Mesendoderm (in vitro differentiated cells): ENCODE data around the gene AFG3L2.

ENCODE experiments used
- DNase-seq: peaks from one replicate; pipeline ENCODE4 v3.0.0; 2013
- H2AK5ac ChIP-seq: 2 replicates; pipeline ENCODE4 v1.6.1; 2013; ENCODE audit warnings: low read length, inconsistent platforms
- H2BK120ac ChIP-seq: 2 replicates; pipeline ENCODE4 v1.6.1; 2013; ENCODE audit warnings: low read depth, mild to moderate bottlenecking, low read length, moderate library complexity, mixed read lengths
- H2BK15ac ChIP-seq: replicated peaks from 2 replicates; pipeline ENCODE4 v1.6.1; 2013; ENCODE audit warnings: low read depth, mild to moderate bottlenecking, moderate library complexity
- H2BK5ac ChIP-seq: 2 replicates; pipeline ENCODE4 v1.6.1; 2013; ENCODE audit warnings: low read length, inconsistent platforms
- H3K18ac ChIP-seq: 2 replicates; pipeline ENCODE4 v1.6.1; 2013; ENCODE audit warnings: mild to moderate bottlenecking, low read length, mixed read lengths
- H3K23ac ChIP-seq: one replicate; pipeline ENCODE4 v1.6.1; 2013; ENCODE audit warnings: low read length
- H3K27ac ChIP-seq: 2 replicates; pipeline ENCODE4 v1.5.1; 2013; ENCODE audit warnings: low read depth, mild to moderate bottlenecking, inconsistent platforms, low read length, moderate library complexity
- H3K27me3 ChIP-seq: 2 replicates; pipeline ENCODE4 v1.6.1; 2013; ENCODE audit warnings: low read length, control low read depth, mild to moderate bottlenecking, inconsistent platforms; ENCODE audit not compliant: insufficient read depth, poor library complexity
- H3K36me3 ChIP-seq: 2 replicates; pipeline ENCODE4 v1.6.1; 2013; ENCODE audit warnings: low read length, inconsistent platforms; ENCODE audit not compliant: control insufficient read depth, insufficient read depth
- H3K4ac ChIP-seq: one replicate; pipeline ENCODE4 v1.6.1; 2013; ENCODE audit warnings: low read depth, mild to moderate bottlenecking, low read length, moderate library complexity
- H3K4me1 ChIP-seq: 2 replicates; pipeline ENCODE4 v1.6.1; 2013; ENCODE audit warnings: low read depth, low read length, inconsistent platforms; ENCODE audit not compliant: control insufficient read depth
- H3K4me2 ChIP-seq: 2 replicates; pipeline ENCODE4 v1.6.1; 2013; ENCODE audit warnings: low read length
- H3K4me3 ChIP-seq: 2 replicates; pipeline ENCODE4 v1.5.1; 2013; ENCODE audit warnings: mild to moderate bottlenecking, low read length
- H3K56ac ChIP-seq: one replicate; pipeline ENCODE4 v1.6.1; 2013; ENCODE audit warnings: low read length
- H3K79me1 ChIP-seq: 2 replicates; pipeline ENCODE4 v1.6.1; 2013; ENCODE audit warnings: low read length, inconsistent platforms
- H3K79me2 ChIP-seq: 2 replicates; pipeline ENCODE4 v1.6.1; 2013; ENCODE audit warnings: mild to moderate bottlenecking, low read length; ENCODE audit not compliant: control insufficient read depth, insufficient read depth
- H3K9ac ChIP-seq: 2 replicates; pipeline ENCODE4 v1.6.1; 2013; ENCODE audit warnings: low read length, inconsistent platforms
- H4K5ac ChIP-seq: one replicate; pipeline ENCODE4 v1.6.1; 2013; ENCODE audit warnings: low read length
- H4K8ac ChIP-seq: one replicate; pipeline ENCODE4 v1.6.1; 2013; ENCODE audit warnings: low read depth, mild to moderate bottlenecking, control low read depth, low read length, moderate library complexity
- WGBS: extraction: QIAGEN DNeasy Blood & Tissue Kit; methylation state at CpG from one replicate; pipeline ENCODE4 v1.1.7; 2013; ENCODE audit warnings: low lambda C conversion rate, missing lambda C conversion rate; ENCODE audit not compliant: insufficient coverage; ENCODE audit errors: extremely low coverage; 5-methylcytosine and 5-hydroxymethylcytosine counted together

The AFG3L2 gene

GRCh38 chr18:12410081-12410481 lies 33.1 kb upstream of the AFG3L2 start:
- Histone ChIP-seq H3K4me1 (peaks cover 4% of the 10 kb centered on the region), H3K56ac (no peak overlapping the region), H3K9ac (no peak overlapping the region), H3K36me3 (no peaks in the 10 kb centered on the region), H4K8ac (no peak overlapping the region), H3K18ac (no peak overlapping the region), H3K27me3 (peaks cover 2% of the 10 kb centered on the region), H2BK5ac (no peak overlapping the region), H2BK15ac (no peak overlapping the region), H3K27ac (no peak overlapping the region), H4K5ac (no peak overlapping the region), H3K4me3 (no peak overlapping the region), H3K23ac (no peak overlapping the region), H3K4me2 (no peak overlapping the region), H3K79me2 (peaks cover 3% of the 10 kb centered on the region), H2AK5ac (no peak overlapping the region), H2BK120ac (no peak overlapping the region), H3K4ac (no peak overlapping the region), H3K79me1 (peaks cover 11% of the 10 kb centered on the region)
- DNase-seq: no peak
- WGBS: no CpG with 5 or more reads among the region's 9 CpGs

DNA sequence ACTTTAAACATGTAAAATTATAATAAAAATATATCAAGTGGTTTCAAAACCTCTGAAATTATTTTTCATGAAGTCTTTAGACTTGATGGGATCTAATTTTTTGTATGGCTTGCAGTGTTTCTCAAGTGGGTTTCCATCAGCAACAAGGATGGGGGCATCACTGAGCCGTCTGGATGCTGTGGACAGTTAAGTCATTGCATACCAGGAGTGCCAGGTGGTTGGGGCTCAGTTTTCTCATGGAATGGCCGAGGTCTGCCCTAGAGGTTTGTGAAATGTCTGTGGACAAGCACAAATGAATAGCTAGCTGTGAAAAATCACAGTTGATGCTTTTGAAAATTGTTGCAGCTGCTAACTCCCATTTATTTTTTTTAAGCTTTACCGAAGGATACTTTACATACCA lies 32.4 kb upstream of the AFG3L2 start:
- Histone ChIP-seq H3K56ac (no peak overlapping the region), H3K27ac (no peak overlapping the region), H2AK5ac (no peak overlapping the region), H4K8ac (no peak overlapping the region), H3K23ac (no peak overlapping the region), H3K4me1 (peaks cover 4% of the 10 kb centered on the region), H3K4ac (no peak overlapping the region), H3K36me3 (no peaks in the 10 kb centered on the region), H3K27me3 (peaks cover 2% of the 10 kb centered on the region), H3K9ac (no peak overlapping the region), H3K4me2 (no peak overlapping the region), H3K18ac (no peak overlapping the region), H3K4me3 (no peak overlapping the region), H4K5ac (no peak overlapping the region), H3K79me1 (peaks cover 11% of the 10 kb centered on the region), H2BK15ac (no peak overlapping the region), H3K79me2 (peaks cover 3% of the 10 kb centered on the region), H2BK120ac (no peak overlapping the region), H2BK5ac (no peak overlapping the region)
- DNase-seq: peak; percentile 29
- WGBS: no CpG with 5 or more reads among the region's 3 CpGs

DNA sequence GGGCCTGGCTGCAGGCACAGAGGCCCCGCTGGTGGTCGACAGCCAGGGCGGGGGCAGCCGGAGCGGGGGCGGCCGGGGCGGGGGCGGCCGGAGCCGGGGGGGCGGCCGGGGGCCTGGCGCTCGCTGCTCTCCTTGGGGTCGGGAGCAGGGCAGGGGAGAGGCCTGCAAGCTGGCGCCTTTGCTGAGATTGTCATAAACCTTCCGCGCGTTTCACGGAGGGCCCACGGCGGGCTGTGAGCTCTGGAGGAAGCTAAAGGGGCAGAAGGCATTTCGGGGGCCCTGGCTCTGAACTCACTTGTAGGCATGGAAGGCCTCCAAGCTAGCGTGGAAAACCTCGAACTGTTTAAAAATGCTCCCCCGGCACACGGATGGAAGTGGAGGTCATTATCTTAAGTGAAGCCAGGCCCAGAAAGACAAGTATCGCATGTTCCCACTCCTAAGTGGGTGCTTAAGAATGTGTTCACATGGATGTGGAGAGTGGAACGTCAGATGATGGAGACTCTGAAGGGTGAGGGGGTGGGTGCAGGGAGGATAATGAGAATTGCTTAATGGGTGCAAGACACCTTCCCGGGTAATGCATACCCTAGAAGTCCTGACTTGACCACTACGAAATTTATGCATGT lies 31.3 kb upstream of the AFG3L2 start:
- H3K4me1 ChIP-seq: peaks cover 4% of the 10 kb centered on the region
- H2AK5ac ChIP-seq: peak overlapping the region; percentile 37
- peak overlapping the region; percentile 90 for H3K56ac ChIP-seq
- H2BK5ac ChIP-seq: no peak overlapping the region
- peak overlapping the region; percentile 42 for H3K27ac ChIP-seq
- H3K27me3 ChIP-seq: peaks cover 2% of the 10 kb centered on the region
- H4K8ac ChIP-seq: peak overlapping the region; percentile 98
- H3K36me3 ChIP-seq: no peaks in the 10 kb centered on the region
- DNase-seq: peak; percentile 28
- peak overlapping the region; percentile 100 for H3K18ac ChIP-seq
- H2BK120ac ChIP-seq: peak overlapping the region; percentile 69
- peak overlapping the region; percentile 95 for H3K4ac ChIP-seq
- peak overlapping the region; percentile 93 for H3K4me2 ChIP-seq
- H4K5ac ChIP-seq: no peak overlapping the region
- peak overlapping the region; percentile 63 for H3K4me3 ChIP-seq
- peaks cover 11% of the 10 kb centered on the region for H3K79me1 ChIP-seq
- H2BK15ac ChIP-seq: peak overlapping the region; percentile 8
- H3K23ac ChIP-seq: peak overlapping the region; percentile 15
- WGBS: no CpG with 5 or more reads among the region's 32 CpGs
- peak overlapping the region; percentile 81 for H3K9ac ChIP-seq
- H3K79me2 ChIP-seq: peaks cover 3% of the 10 kb centered on the region

- Histone ChIP-seq H3K9ac (no peak overlapping the region), H3K23ac (no peak overlapping the region), H3K27ac (no peak overlapping the region), H2AK5ac (no peak overlapping the region), H3K18ac (no peak overlapping the region), H3K27me3 (peaks cover 2% of the 10 kb centered on the region), H2BK15ac (no peak overlapping the region), H3K36me3 (no peaks in the 10 kb centered on the region), H4K8ac (no peak overlapping the region), H3K79me1 (peaks cover 10% of the 10 kb centered on the region), H3K4me3 (no peak overlapping the region), H2BK120ac (no peak overlapping the region), H3K79me2 (peaks cover 3% of the 10 kb centered on the region), H3K4me1 (peaks cover 4% of the 10 kb centered on the region), H2BK5ac (no peak overlapping the region), H3K56ac (no peak overlapping the region), H3K4me2 (no peak overlapping the region), H3K4ac (no peak overlapping the region), H4K5ac (no peak overlapping the region)
- no CpG with 5 or more reads among the region's 19 CpGs for WGBS
- no peak for DNase-seq
Measured at GRCh38 chr18:12406371-12407111, 29.5 kb upstream of the AFG3L2 start.

- Histone ChIP-seq H3K4me3 (no peak overlapping the region), H3K36me3 (no peaks in the 10 kb centered on the region), H2BK15ac (no peak overlapping the region), H2BK5ac (no peak overlapping the region), H3K4me2 (no peak overlapping the region), H3K27me3 (peaks cover 2% of the 10 kb centered on the region), H3K4ac (no peak overlapping the region), H2BK120ac (no peak overlapping the region), H3K23ac (no peak overlapping the region), H3K79me2 (peaks cover under 1% of the 10 kb centered on the region), H4K8ac (no peak overlapping the region), H3K56ac (no peak overlapping the region), H3K18ac (no peak overlapping the region), H3K9ac (no peak overlapping the region), H2AK5ac (no peak overlapping the region), H3K79me1 (peaks cover 7% of the 10 kb centered on the region), H3K4me1 (peaks cover 4% of the 10 kb centered on the region), H3K27ac (no peak overlapping the region), H4K5ac (no peak overlapping the region)
- no peak for DNase-seq
- WGBS: no CpG with 5 or more reads among the region's 3 CpGs
Measured at GRCh38 chr18:12405066-12405465, 28.0 kb upstream of the AFG3L2 start.
